Measurements from ENCODE around the gene MAB21L4. TPM values are rescaled to one million over a fixed set of nuclear protein-coding genes. Genes with fewer than 3 reads are reported as not detected.

Gene MAB21L4
- total RNA-seq, 1 experiment from 2014 or later: not detected

DNA sequence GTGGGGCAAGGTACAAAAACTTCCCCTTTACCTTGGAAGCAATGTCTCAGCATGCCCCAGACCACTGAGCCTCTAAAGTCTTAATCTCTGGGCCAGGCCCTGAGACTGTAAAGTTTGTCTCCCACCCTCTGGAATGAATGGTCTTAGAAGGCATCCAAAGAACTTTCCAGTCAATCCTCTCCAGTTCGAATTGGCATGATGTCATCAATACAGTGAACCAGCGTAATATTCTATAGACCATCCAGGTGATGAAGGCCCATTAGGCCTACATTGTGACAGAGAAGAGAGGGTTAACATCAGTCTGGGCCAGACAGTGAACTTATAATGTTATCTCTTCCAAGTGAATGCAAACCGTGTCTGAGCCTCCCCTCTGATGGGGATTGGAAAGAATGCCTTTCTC, 11.2 kb downstream of the MAB21L4 start:
- no peak for DNase-seq (ENCODE audit: low read depth)

GRCh38 chr2:240884221-240884620, 11.7 kb downstream of the MAB21L4 start:
- no peak for DNase-seq (ENCODE audit: low read depth)

GRCh38 chr2:240881913-240882312, 14.0 kb downstream of the MAB21L4 start:
- DNase-seq (ENCODE audit: low read depth): no peak

- DNase-seq (ENCODE audit: low read depth): no peak
These were observed 16.9 kb downstream of the MAB21L4 start for GRCh38 chr2:240879105-240879504.

DNA sequence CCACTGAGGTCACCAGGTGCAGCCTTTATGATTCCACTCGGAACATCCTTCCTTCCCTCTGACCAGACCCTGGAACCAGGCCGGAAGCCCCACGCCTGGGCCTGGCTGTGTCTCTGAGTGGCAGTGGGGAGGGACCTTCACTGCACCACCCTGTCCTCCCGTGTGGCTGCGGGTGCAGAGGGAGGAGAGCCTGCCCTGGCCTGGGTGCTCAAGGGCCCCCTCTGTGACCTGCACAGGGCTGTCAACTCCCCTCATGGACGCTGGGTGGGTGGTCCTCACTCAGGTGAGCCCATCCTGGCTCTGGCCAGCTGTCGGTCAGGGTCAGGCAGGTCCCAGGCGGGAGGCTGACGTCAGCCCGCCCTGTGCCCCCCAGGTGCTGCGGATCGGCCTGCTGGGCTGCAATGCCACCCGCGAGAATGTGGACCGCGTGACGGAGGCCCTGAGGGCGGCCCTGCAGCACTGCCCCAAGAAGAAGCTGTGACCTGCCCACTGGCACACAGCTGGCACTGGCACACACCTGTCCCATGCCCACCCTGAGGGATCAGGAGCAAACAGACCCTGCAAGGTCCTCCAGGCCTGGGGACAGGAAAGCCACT, 17.5 kb downstream of the MAB21L4 start:
- DNase-seq (ENCODE audit: low read depth): no peak

DNA sequence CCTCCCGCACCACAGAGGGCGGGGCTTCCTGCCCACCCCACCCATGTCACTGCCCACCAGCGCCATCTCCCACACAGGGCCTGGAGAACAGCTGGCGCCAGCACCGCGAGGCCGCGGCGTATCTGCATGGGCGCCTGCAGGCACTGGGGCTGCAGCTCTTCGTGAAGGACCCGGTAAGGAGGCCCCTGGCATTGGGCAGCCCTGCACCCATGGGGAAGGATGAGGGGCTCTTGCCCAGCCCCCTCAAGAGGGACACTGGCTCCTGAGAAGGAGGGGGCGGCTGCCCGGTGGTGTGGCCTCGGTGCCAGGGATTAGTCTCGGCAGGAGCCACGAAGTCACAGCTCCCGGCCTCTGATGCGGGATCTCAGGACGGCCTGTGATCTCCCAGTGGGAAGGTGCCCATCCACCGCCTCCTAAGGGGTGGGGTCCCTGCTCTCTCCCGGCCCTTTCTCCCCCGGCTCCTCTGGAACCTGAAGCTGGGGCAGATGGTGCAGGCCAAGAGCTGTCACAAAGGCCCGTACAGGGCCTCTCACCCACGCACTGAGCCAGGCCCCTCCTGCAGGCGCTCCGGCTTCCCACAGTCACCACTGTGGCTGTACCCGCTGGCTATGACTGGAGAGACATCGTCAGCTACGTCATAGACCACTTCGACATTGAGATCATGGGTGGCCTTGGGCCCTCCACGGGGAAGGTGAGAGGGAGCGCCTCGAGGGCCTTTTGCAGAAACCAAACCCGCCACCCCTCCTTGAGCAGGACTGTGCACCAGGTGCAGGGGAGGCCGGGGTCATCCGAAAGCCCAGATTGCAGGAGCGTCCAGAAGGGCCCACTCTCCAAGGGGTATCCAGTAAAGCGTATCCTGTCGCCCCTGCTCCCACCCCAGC, 18.3 kb downstream of the MAB21L4 start:
- DNase-seq (ENCODE audit: low read depth): no peak

- DNase-seq (ENCODE audit: low read depth): no peak
These were observed 19.3 kb downstream of the MAB21L4 start for GRCh38 chr2:240876475-240877251.

- no peak for DNase-seq (ENCODE audit: low read depth)
These were observed 19.9 kb downstream of the MAB21L4 start for GRCh38 chr2:240876035-240876474.

DNA sequence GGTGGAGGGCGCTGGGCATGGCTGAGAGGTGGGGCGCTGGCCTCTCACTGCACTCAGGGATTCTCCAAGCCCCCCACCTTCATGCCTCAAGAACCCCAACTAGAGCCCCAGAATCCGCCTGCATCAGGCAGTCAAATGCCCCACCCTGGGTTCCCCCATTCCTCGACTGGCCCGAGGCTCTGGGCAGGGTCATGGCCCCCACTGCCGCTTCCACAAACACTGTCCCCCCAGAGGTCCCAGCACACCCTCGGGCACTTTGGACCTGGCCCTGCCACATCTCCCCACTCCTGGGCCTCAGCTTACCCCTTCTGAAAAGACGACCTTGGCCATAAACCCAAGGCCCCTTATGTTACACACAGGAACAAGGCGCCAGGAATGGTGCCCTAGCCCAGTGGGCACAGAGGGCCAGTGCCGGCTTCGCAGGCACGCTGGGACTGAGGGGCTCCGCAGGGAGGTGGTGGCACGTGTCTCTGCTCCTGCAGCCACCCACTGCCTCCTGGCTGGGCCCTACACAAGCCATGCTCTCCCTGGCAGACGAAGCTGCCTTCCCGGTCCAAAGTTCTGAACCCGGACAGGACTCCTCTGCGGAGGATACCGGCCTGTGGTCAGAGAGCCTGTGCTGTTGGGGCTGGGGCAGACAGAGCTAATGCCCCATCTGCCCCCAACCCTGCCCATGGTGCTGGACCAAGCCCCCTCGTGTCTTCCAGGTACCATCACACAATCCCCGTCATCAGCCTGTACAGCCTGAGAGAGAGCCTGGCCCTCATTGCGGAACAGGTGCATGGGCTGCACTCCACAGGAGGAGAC, 20.5 kb downstream of the MAB21L4 start:
- DNase-seq (ENCODE audit: low read depth): no peak

DNA sequence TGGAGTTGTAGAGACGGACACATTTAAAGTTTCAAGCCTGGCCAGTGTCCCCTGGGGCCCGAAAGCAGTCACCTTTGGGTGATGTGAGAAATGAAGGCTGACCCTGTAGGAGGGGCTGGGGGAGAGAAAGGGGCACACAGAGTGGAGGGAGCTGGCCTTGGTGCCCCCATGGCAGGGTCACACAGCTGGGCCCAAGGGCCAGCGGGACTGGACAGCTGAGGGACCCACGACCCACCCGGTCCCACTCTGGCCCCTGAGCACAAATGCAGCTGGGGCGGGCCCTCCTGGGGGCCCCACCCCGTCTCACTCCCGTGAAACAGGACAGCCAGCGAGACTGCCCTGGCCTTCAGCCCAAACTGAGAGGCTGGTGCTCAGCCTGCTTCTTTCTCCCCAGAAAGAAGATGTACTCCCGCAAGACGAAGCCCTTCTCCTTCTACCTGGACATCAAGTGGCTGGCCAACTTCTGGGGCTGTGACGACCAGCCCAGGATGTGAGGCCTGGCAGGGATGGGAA, 21.2 kb downstream of the MAB21L4 start:
- DNase-seq (ENCODE audit: low read depth): no peak

GRCh38 chr2:240873805-240874714, 21.9 kb downstream of the MAB21L4 start:
- no peak for DNase-seq (ENCODE audit: low read depth)

GRCh38 chr2:240873098-240873788, 22.7 kb downstream of the MAB21L4 start:
- no peak for DNase-seq (ENCODE audit: low read depth)

DNA sequence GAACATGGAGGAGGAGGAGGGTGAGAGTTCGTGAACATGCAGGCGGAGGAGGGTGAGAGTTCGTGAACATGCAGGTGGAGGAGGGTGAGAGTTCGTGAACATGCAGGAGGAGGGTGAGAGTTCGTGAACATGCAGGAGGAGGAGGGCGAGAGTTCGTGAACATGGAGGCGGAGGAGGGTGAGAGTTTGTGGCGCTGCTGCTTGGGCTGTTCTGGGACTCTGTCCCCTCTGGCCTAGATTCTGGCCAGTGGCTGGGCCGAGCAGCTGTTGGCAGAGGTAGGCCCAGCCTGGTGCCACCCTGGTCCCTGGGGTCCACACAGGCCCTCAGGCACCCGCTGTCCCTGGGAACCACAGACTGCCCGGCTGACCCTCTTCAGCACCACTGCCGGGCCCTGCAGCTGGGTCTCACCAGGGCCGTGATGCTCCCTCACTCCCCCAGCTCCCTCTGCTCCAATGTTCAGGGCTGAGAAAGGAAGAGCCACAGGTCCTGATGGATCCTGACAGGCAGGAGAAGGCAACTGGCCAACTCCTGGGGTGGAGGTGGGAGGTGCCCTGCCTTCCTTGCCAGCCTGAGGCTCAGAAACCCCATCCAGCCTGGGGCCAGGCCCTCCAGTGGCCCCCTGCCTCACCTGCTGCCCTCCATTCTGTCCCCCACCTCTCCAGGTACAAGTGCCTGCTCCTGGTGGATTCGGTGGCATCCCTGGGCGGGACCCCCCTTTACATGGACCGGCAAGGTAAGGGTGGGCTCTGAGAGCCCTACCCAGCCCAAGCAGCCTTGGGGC, 23.4 kb downstream of the MAB21L4 start:
- DNase-seq (ENCODE audit: low read depth): no peak

DNA sequence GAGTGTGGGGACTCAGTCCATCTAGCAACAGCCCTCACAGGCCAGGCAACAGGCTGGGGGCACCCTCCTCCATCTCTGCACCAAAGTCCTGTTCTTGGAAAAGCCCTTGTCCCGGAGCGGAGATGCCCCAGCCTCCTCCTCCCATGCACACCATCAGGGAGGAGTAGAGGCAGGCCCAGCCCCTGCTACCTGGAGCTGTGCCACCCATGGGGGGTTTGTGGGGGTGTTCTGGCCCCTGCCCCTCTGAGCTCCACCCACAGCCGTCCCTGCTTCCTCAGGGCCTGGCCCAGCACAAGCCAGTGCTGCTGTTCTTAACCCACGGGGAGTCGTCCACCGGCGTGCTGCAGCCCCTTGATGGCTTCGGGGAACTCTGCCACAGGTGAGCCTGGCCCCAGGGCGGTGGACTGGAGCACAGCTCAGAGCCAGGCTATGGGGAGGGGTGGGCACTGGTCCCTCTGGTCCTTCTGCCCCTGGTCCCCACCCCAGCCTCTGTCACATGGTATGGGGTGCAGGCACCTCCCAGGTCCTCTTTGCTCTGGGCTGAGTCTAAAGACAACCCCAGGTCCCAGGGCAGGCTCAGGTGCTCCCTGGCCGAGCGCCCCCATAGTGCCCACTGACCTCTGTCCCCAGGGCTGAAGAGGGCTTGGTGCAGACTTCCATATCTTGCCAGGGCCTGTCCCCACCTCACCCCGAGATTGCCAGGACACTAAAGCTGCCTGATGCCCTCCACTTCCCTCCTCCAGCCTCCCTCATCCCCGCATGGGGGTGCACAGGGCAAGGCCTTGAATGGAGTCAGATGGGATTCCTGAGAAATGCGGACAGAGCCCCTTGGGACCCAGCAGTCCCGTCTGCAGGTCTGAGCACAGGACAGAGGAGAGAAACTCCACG, 24.6 kb downstream of the MAB21L4 start:
- DNase-seq (ENCODE audit: low read depth): no peak

DNA sequence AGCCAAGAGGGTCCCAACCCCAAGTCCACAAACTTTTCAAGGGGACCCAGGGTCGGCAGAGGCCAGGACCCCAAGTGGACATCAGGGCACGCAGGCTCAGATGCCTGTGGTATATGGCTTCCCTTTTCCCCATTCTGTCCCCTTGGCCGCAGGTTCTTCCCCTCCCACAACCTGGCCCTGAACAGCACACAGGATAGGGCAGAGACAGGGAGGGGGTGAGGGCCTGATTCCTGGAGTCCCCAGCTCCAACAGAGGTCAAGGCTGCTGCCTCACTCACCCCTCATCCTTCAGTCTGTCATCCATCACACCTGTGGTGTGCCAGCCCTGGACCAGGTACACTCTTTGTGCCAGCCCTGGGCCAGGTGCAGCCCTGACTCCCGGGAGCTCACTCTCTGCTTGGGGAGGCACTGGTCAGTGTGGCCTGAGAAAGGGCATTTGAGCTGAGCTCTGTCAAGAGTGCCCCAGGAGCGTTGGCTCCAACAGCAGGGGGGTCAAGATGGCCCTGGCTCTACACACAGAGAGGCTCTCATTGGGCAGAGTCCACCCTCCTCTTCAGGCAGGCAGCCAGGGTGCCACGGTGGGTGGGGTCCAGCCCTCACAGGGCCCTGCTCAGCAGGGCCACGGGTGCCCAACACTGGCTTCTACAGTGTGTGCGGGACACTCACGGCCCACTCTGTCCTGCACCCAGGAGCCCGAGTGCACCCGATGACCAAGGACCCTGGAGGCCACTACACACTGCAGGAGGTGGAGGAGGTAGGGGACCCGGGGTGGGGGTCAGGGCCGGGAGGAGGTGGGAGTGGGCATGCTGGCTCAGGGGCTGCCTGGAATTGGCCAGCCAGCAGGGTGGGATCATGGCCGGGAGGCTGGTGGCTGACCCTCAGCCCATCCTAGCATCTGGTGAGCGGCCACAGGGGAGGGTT, 25.7 kb downstream of the MAB21L4 start:
- DNase-seq (ENCODE audit: low read depth): no peak
